HepG2 (cell line): ENCODE measurements around the gene PCNT. TPM values are rescaled to one million over a fixed set of nuclear protein-coding genes. Genes with fewer than 3 reads are reported as not detected.

ENCODE experiments used
- ATF7-NPFF ChIP-seq: sonication (generic); formaldehyde crosslinking; IDR thresholded peaks from 2 replicates; pipeline ENCODE4 v1.8.1; 2023; ENCODE audit warnings: mild to moderate bottlenecking, low read depth, missing genetic modification reagents, moderate library complexity
- BORCS8-MEF2B ChIP-seq: sonication (generic); formaldehyde crosslinking; IDR thresholded peaks from 2 replicates; pipeline ENCODE4 v1.8.0; 2022; ENCODE audit warnings: mild to moderate bottlenecking, missing genetic modification reagents
- CREM ChIP-seq, 2 experiments: sonication (generic) in 1 of 2; formaldehyde crosslinking in 1 of 2; IDR thresholded peaks; 2 replicates each; pipeline versions ENCODE4 v1.4.0 to v1.6.1; 2016 to 2020; ENCODE audit warnings: antibody characterized with exemption in 1 of 2, mild to moderate bottlenecking in 1 of 2, missing genetic modification reagents in 1 of 2
- DMAP1 ChIP-seq: IDR thresholded peaks from 2 replicates; pipeline ENCODE4 v1.6.1; 2016
- EHMT2 ChIP-seq: fragments of 200-600 bp; sonication (generic); IDR thresholded peaks from 2 replicates; pipeline ENCODE4 v1.7.0; 2017; ENCODE audit warnings: antibody characterized with exemption, low read depth, low read length, borderline replicate concordance
- ELF1 ChIP-seq: sonication (generic); formaldehyde crosslinking; IDR thresholded peaks from 2 replicates; pipeline ENCODE4 v1.4.0; 2020; ENCODE audit warnings: missing genetic modification reagents
- FOXA3 ChIP-seq: IDR thresholded peaks from 2 replicates; pipeline ENCODE4 v1.6.1; 2016; ENCODE audit warnings: missing genetic modification reagents, missing compliant biosample characterization
- HNRNPH1 ChIP-seq: fragments of 200-400 bp; formaldehyde crosslinking; optimal IDR thresholded peaks from 2 replicates; pipeline ENCODE3; 2017; ENCODE audit warnings: mild to moderate bottlenecking, low read depth, low read length
- HNRNPL ChIP-seq: fragments of 200-400 bp; formaldehyde crosslinking; IDR thresholded peaks from 2 replicates; pipeline ENCODE4 v1.6.1; 2017; ENCODE audit warnings: mild to moderate bottlenecking, low read depth, low read length
- HNRNPUL1 ChIP-seq: fragments of 200-400 bp; formaldehyde crosslinking; IDR thresholded peaks from 2 replicates; pipeline ENCODE4 v1.6.1; 2017; ENCODE audit warnings: low read depth, mild to moderate bottlenecking, low read length, moderate library complexity
- POLR2G ChIP-seq: fragments of 200-400 bp; formaldehyde crosslinking; IDR thresholded peaks from 2 replicates; pipeline ENCODE4 v1.6.1; 2018; ENCODE audit warnings: mild to moderate bottlenecking, low read depth, low read length, moderate library complexity
- RBM22 ChIP-seq: fragments of 200-400 bp; formaldehyde crosslinking; optimal IDR thresholded peaks from 2 replicates; pipeline ENCODE3; 2017; ENCODE audit warnings: mild to moderate bottlenecking, low read length, moderate library complexity
- TRIM24 ChIP-seq: sonication (generic); formaldehyde crosslinking; IDR thresholded peaks from 2 replicates; pipeline ENCODE4 v1.8.0; 2022; ENCODE audit warnings: mild to moderate bottlenecking, missing genetic modification reagents
- ZFAT ChIP-seq: sonication (generic); formaldehyde crosslinking; conservative IDR thresholded peaks from 2 replicates; pipeline ENCODE4 v1.8.1; 2023; ENCODE audit warnings: missing genetic modification reagents, inconsistent platforms
- ZNF326 ChIP-seq: sonication (generic); formaldehyde crosslinking; IDR thresholded peaks from 2 replicates; pipeline ENCODE4 v1.4.0; 2020; ENCODE audit warnings: missing genetic modification reagents, borderline replicate concordance
- ZNF337 ChIP-seq: sonication (generic); formaldehyde crosslinking; IDR thresholded peaks from 2 replicates; pipeline ENCODE4 v1.5.1; 2020; ENCODE audit warnings: missing genetic modification reagents, low read depth, mild to moderate bottlenecking, borderline replicate concordance
- ZNF33A ChIP-seq: sonication (generic); formaldehyde crosslinking; IDR thresholded peaks from 2 replicates; pipeline ENCODE4 v1.5.1; 2020; ENCODE audit warnings: missing genetic modification reagents, mild to moderate bottlenecking, moderate library complexity, borderline replicate concordance
- ZNF431 ChIP-seq: sonication (generic); formaldehyde crosslinking; IDR thresholded peaks from 2 replicates; pipeline ENCODE4 v1.9.0; 2022; ENCODE audit warnings: missing genetic modification reagents, low read depth, mild to moderate bottlenecking, borderline replicate concordance
- ZNF460 ChIP-seq: sonication (generic); formaldehyde crosslinking; IDR thresholded peaks from 2 replicates; pipeline ENCODE4 v1.5.1; 2020; ENCODE audit warnings: missing genetic modification reagents, mild to moderate bottlenecking, borderline replicate concordance
- ZNF549 ChIP-seq: sonication (generic); formaldehyde crosslinking; IDR thresholded peaks from 2 replicates; pipeline ENCODE4 v1.5.0; 2020; ENCODE audit warnings: missing genetic modification reagents
- ZNF7 ChIP-seq: IDR thresholded peaks from 2 replicates; pipeline ENCODE4 v1.6.1; 2016; ENCODE audit warnings: missing biosample characterization, missing genetic modification reagents
- polyA plus RNA-seq, 8 experiments: library from polyadenylated mRNA; depleted of rRNA in 3 of 8; stranded (reverse) in 7 of 8; unstranded in 1 of 8; fragments of >200 nt; fragmentation: Illumina TruSeq in 4 of 8; extraction: Trizol in 4 of 8; gene quantifications; 2 replicates each; pipeline versions ENCODE4 v1.2.1 to v1.2.3, GENCODE V29; 2011 to 2016; ENCODE audit warnings: low read depth in 4 of 8, missing spikeins in 1 of 8, mixed read lengths in 1 of 8; ENCODE audit not compliant: insufficient read depth in 1 of 8
- total RNA-seq, 5 experiments: library from RNA; depleted of rRNA; stranded (reverse); fragments of >200 nt; fragmentation: Illumina TruSeq; extraction: Trizol; gene quantifications; 2 replicates each; pipeline ENCODE4 v1.2.3, GENCODE V29; 2016; ENCODE audit warnings: low read depth in 1 of 5
- TF ChIP-seq, protein P1 (sequence below): sonication (generic); formaldehyde crosslinking; conservative IDR thresholded peaks from 2 replicates; pipeline ENCODE4 v1.4.0; 2020; ENCODE audit warnings: missing genetic modification reagents
- TF ChIP-seq, protein P2 (sequence below): sonication (generic); formaldehyde crosslinking; IDR thresholded peaks from 2 replicates; pipeline ENCODE4 v1.5.0; 2020; ENCODE audit warnings: mild to moderate bottlenecking, missing genetic modification reagents, borderline replicate concordance
- TF ChIP-seq, protein P3 (sequence below): sonication (generic); formaldehyde crosslinking; IDR thresholded peaks from 2 replicates; pipeline ENCODE4 v1.4.0; 2020; ENCODE audit warnings: mild to moderate bottlenecking, missing genetic modification reagents, borderline replicate concordance

Gene PCNT
- total and polyA plus RNA-seq, 2 of the 13 experiments (the other 11 are each of a cell fraction or from before 2014, with no cell fraction given): 5.6 to 12.4 TPM

DNA sequence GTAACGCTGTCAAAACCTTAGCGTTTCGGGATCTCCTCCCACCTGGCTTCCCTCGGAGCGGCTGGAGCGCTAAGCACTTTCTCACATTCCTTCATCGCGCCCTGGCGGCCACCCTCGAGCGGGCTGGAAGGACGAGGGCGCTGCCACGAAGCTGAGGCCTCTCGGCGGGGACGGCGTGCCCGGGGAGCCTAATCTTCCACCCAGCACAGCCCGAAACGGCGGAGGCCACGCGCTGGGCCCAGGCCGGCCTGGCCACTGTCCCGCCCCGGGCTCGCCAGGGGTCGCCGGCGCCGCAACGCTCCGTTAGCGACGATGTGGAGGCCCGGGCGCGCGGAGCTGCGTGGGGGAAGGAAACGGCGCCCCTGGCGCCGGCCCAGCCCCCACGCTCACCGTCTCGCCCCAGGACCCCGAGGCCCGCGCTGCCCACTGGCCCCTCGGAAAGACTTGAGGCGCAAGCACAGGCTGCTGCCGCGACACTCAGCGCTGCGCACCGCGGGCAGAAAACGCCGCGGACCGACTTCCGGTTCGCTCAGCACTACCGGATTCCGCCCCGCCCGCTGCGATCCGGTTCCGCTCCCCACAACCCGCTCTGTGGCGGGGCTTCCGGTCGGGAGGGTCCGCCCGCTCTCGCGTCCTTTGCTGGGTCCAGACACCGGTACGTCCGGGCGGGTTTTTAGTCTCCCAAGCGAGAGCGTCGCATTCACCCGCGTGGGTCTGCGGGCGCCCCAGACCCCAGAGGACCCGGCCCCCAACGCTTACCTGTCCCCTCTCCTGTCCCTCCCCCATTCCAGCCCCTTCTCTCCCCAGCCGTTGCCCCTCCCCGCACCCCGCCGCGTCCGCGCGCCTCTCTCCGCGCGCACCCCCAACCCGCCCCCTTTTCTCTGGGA lies 38.0 kb upstream of the PCNT start, which contains the start of gene YBEY (continued):
- TF ChIP-seq DMAP1 (CRISPR knock-in tag) (peak; percentile 92), ZNF33A (CRISPR knock-in tag) (no peak), ELF1 (CRISPR knock-in tag) (peak; percentile 95), FOXA3 (CRISPR knock-in tag) (peak; percentile 52), CREM (IDR thresholded peaks at IDR 0.05) (peak; percentile 19; the same call in 1 of the 2 replicates), CREM (CRISPR knock-in tag; IDR thresholded peaks at IDR 0.05) (no peak), ZNF337 (0 out of 2 replicates have a peak, but pooled peaks have one; percentile 37), EHMT2 (no peak), RBM22 (no peak), ZNF7 (CRISPR knock-in tag) (no peak), BORCS8-MEF2B (CRISPR knock-in tag) (peak; percentile 97), ZFAT (0 out of 2 replicates have a peak, but pooled peaks have one; percentile 53), ZNF326 (no peak), POLR2G (peak; percentile 93), HNRNPUL1 (0 out of 2 replicates have a peak, but pooled peaks have one; percentile 33), ZNF460 (no peak), ATF7-NPFF (peak; percentile 87), ZNF549 (CRISPR knock-in tag) (no peak), HNRNPL (0 out of 2 replicates have a peak, but pooled peaks have one; percentile 15), TRIM24 (CRISPR knock-in tag) (no peak), HNRNPH1 (no peak), ZNF431 (peak; percentile 50; the same call in 1 of the 2 replicates)
- TF ChIP-seq, protein P1, sequence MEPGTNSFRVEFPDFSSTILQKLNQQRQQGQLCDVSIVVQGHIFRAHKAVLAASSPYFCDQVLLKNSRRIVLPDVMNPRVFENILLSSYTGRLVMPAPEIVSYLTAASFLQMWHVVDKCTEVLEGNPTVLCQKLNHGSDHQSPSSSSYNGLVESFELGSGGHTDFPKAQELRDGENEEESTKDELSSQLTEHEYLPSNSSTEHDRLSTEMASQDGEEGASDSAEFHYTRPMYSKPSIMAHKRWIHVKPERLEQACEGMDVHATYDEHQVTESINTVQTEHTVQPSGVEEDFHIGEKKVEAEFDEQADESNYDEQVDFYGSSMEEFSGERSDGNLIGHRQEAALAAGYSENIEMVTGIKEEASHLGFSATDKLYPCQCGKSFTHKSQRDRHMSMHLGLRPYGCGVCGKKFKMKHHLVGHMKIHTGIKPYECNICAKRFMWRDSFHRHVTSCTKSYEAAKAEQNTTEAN (CRISPR knock-in tag): 0 out of 2 replicates have a peak, but pooled peaks have one; percentile 25
- TF ChIP-seq, protein P2, sequence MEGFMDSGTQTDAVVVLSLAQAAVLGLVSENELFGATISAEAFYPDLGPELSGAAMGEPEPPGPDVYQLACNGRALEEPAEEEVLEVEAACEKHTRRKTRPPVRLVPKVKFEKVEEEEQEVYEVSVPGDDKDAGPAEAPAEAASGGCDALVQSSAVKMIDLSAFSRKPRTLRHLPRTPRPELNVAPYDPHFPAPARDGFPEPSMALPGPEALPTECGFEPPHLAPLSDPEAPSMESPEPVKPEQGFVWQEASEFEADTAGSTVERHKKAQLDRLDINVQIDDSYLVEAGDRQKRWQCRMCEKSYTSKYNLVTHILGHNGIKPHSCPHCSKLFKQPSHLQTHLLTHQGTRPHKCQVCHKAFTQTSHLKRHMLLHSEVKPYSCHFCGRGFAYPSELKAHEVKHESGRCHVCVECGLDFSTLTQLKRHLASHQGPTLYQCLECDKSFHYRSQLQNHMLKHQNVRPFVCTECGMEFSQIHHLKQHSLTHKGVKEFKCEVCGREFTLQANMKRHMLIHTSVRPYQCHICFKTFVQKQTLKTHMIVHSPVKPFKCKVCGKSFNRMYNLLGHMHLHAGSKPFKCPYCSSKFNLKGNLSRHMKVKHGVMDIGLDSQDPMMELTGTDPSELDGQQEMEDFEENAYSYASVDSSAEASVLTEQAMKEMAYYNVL (CRISPR knock-in tag): 0 out of 2 replicates have a peak, but pooled peaks have one; percentile 28
- TF ChIP-seq, protein P3, sequence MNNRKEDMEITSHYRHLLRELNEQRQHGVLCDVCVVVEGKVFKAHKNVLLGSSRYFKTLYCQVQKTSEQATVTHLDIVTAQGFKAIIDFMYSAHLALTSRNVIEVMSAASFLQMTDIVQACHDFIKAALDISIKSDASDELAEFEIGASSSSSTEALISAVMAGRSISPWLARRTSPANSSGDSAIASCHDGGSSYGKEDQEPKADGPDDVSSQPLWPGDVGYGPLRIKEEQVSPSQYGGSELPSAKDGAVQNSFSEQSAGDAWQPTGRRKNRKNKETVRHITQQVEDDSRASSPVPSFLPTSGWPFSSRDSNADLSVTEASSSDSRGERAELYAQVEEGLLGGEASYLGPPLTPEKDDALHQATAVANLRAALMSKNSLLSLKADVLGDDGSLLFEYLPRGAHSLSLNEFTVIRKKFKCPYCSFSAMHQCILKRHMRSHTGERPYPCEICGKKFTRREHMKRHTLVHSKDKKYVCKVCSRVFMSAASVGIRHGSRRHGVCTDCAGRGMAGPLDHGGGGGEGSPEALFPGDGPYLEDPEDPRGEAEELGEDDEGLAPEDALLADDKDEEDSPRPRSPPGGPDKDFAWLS (CRISPR knock-in tag): no peak
